Esophagus muscularis mucosa (tissue), 3 donors: ENCODE measurements around the gene FAM131B.

Experiments
- POLR2A ChIP-seq: fragments of 450-650 bp; IDR thresholded peaks from one replicate; pipeline ENCODE4 v1.6.1; 2017; ENCODE audit warnings: antibody characterized with exemption, moderate library complexity, mild to moderate bottlenecking, low read depth
- TF ChIP-seq, protein P1 (sequence below), 3 experiments: fragments of 200-600 bp in 2 of 3; fragments of 450-650 bp in 1 of 3; sonication (generic) in 2 of 3; IDR thresholded peaks; one replicate each; pipeline ENCODE4 v1.5.1; 2017 to 2019; ENCODE audit warnings: antibody characterized with exemption in 3 of 3, mild to moderate bottlenecking in 2 of 3, moderate library complexity in 1 of 3

- no peak for TF ChIP-seq POLR2A
- TF ChIP-seq, protein P1, sequence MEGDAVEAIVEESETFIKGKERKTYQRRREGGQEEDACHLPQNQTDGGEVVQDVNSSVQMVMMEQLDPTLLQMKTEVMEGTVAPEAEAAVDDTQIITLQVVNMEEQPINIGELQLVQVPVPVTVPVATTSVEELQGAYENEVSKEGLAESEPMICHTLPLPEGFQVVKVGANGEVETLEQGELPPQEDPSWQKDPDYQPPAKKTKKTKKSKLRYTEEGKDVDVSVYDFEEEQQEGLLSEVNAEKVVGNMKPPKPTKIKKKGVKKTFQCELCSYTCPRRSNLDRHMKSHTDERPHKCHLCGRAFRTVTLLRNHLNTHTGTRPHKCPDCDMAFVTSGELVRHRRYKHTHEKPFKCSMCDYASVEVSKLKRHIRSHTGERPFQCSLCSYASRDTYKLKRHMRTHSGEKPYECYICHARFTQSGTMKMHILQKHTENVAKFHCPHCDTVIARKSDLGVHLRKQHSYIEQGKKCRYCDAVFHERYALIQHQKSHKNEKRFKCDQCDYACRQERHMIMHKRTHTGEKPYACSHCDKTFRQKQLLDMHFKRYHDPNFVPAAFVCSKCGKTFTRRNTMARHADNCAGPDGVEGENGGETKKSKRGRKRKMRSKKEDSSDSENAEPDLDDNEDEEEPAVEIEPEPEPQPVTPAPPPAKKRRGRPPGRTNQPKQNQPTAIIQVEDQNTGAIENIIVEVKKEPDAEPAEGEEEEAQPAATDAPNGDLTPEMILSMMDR (IDR thresholded peaks at IDR 0.05): no peak
Measured at GRCh38 chr7:143320620-143321019, 41.9 kb downstream of the FAM131B start.
